Lower lobe of right lung (tissue), 2 donors: ENCODE data around the gene SMIM43. TPM values are rescaled to one million over a fixed set of nuclear protein-coding genes. Genes with fewer than 3 reads are reported as not detected.

Experiments
- ATAC-seq, 2 donors: fragments of 200-7000 bp; cut with Tn5 transposase; one replicate each; pipeline ENCODE4 v1.9.1; 2020 to 2022; ENCODE audit warnings: mild to moderate bottlenecking in 2 of 2, moderate library complexity in 2 of 2
- DNase-seq: peaks from one replicate; pipeline ENCODE4 v3.0.0-alpha.2; 2020
- H3K27ac ChIP-seq: fragments of 200-600 bp; one replicate; pipeline ENCODE4 v1.8.0; 2022
- H3K27me3 ChIP-seq: fragments of 200-600 bp; one replicate; pipeline ENCODE4 v1.8.0; 2022; ENCODE audit warnings: low read depth
- H3K36me3 ChIP-seq: fragments of 200-600 bp; one replicate; pipeline ENCODE4 v1.8.0; 2022; ENCODE audit warnings: mild to moderate bottlenecking
- H3K4me1 ChIP-seq: fragments of 200-600 bp; one replicate; pipeline ENCODE4 v1.8.0; 2022
- H3K4me3 ChIP-seq: fragments of 200-600 bp; one replicate; pipeline ENCODE4 v1.8.0; 2022; ENCODE audit warnings: mild to moderate bottlenecking
- H3K9me3 ChIP-seq: fragments of 200-600 bp; one replicate; pipeline ENCODE4 v1.8.0; 2022
- intact Hi-C: fragments of 100-400 bp; cut with DNase I; formaldehyde crosslinking; loops from one replicate; pipeline ENCODE4 v1.11.0; 2022
- long read RNA-seq: library from polyadenylated mRNA; unstranded; transcript quantifications from one replicate; pipeline ENCODE4 v2.0.0, GENCODE V29; 2021
- total RNA-seq: library from RNA; stranded (reverse); fragmentation: NEBNext Ultra II Directional; extraction: Animal tissue kit (Norgen Biotek cat#: 25700); gene quantifications from one replicate; pipeline ENCODE4 v1.2.1, GENCODE V29; 2021
- TF ChIP-seq, protein P1 (sequence below): fragments of 200-600 bp; IDR thresholded peaks from one replicate; pipeline ENCODE4 v1.8.0; 2022; ENCODE audit warnings: antibody characterized with exemption, mild to moderate bottlenecking
- donor health status: DM: no; HTN: yes; CAD: no; lungs with severe emphysema.

SMIM43 gene
- 0.18 TPM for total RNA-seq
- long read RNA-seq: 0 reads

DNA sequence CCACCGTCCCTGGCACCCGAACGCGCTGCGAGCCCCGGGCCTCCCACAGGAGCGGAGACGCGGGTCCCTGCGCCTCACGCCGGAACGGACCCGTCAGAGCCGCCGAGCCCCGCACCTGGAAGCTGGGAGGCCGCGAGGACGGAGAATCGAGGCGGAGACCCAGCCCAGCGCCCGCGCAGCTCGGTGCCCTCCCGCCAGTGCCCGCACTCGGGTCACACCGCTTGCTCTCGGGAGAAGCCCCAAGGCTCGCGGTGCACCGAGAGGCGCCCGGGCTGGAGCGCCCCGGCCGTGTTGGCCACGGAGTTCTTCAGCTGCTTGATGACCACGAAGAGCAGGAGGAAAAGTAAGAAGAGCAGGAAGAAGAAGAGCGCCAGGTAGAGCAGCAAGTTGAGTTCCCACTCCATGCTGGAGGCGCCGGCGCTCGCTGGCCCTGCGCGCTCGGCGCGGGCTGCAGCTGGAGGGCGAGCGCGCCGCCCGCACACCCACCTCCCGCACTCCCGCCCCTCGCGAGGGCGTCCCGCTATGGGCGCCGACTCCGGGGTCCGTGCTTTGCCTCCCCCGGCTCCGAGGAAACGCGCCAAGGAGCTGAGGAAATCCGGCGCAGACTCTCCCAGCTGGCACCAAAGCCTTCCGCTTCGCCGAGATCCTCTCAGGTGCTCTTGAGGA, at the start of gene SMIM43:
Gene SMIM43 (minus strand): TSS at position 463 of the 666 bp plus-strand sequence. CDS start 59 bp downstream, at position 404.
- TF ChIP-seq, protein P1, sequence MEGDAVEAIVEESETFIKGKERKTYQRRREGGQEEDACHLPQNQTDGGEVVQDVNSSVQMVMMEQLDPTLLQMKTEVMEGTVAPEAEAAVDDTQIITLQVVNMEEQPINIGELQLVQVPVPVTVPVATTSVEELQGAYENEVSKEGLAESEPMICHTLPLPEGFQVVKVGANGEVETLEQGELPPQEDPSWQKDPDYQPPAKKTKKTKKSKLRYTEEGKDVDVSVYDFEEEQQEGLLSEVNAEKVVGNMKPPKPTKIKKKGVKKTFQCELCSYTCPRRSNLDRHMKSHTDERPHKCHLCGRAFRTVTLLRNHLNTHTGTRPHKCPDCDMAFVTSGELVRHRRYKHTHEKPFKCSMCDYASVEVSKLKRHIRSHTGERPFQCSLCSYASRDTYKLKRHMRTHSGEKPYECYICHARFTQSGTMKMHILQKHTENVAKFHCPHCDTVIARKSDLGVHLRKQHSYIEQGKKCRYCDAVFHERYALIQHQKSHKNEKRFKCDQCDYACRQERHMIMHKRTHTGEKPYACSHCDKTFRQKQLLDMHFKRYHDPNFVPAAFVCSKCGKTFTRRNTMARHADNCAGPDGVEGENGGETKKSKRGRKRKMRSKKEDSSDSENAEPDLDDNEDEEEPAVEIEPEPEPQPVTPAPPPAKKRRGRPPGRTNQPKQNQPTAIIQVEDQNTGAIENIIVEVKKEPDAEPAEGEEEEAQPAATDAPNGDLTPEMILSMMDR: no peak
- Histone ChIP-seq H3K27ac (no peak within 1 kb of the TSS), H3K36me3 (no peaks in the 10 kb centered on the region), H3K4me1 (peaks cover 5% of the 10 kb centered on the region), H3K9me3 (no peaks in the 10 kb centered on the region), H3K4me3 (peak within 1 kb of the TSS; percentile 47), H3K27me3 (peaks cover 24% of the 10 kb centered on the region)
- ATAC-seq: peak; percentile 52 to 74
- intact Hi-C loops: no loop called here
- DNase-seq: peak; percentile 48

DNA sequence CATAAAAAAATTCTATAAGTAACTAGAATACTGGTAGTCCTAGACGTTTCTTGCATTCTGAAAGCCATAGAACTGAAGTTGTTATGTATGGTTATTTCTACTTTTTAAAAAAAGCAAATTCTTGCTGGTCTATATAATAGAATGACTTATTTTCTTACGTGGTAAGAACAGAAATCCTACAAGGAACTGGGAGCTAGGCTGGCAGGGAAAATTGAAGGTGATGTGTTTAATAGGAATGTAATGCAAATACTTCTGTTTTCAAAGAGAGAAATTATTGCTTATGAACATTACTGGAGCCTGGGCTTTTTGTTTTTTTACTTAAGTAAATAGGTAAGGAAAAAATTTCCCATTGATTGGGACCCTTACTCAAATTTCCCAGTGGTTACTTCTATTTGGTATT, 49.8 kb upstream of the SMIM43 start:
- Histone ChIP-seq H3K4me3 (no peak overlapping the region), H3K36me3 (peaks cover 88% of the 10 kb centered on the region), H3K9me3 (no peaks in the 10 kb centered on the region), H3K27ac (no peak overlapping the region), H3K4me1 (no peaks in the 10 kb centered on the region), H3K27me3 (no peaks in the 10 kb centered on the region)
- DNase-seq (no peak), ATAC-seq (no peak)
- intact Hi-C loops: no loop called here
- TF ChIP-seq, protein P1: no peak

DNA sequence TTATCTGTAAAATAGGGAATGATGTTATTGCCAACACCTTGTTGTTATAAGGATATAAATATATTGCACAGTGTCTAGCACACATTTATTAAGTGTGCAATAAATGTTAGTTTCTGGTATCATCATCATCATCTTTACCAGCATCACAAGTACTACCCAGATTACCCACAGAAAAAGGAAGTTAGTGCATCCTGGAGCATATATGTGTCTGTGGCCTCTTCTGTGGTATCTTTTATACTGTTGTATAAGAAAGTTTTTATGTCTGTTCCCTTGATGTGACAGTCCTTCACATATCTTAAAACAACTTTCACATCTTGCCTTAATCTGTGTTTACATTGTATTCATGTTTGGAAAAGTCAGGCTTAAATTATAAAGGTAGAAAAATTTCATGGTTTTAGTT, 46.2 kb upstream of the SMIM43 start:
- intact Hi-C loops: no loop called here
- Histone ChIP-seq H3K9me3 (no peaks in the 10 kb centered on the region), H3K36me3 (peaks cover 100% of the 10 kb centered on the region), H3K4me1 (no peaks in the 10 kb centered on the region), H3K27me3 (no peaks in the 10 kb centered on the region), H3K27ac (no peak overlapping the region), H3K4me3 (no peak overlapping the region)
- ATAC-seq: no peak
- TF ChIP-seq, protein P1: no peak
- no peak for DNase-seq

DNA sequence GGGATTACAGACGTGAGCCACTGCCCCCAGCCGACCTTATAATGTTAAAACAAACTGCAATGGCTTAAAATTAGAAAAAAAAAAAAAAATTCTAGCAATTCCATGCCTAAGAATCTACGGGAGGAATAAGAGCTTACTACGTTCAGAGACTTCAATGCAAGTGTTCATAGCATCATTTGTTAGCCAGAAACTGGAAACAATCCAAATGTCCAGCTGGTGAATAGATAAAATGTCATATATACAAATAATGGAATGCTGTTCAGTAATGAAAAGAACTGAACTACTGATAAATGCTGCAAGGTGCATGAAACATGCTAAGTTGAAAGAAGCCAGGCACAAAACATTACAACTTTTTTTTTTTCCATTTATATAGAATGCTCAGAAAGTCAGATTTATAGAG, 41.4 kb upstream of the SMIM43 start:
- TF ChIP-seq, protein P1: no peak
- DNase-seq: no peak
- no peaks in the 10 kb centered on the region for H3K9me3 ChIP-seq
- no peak overlapping the region for H3K27ac ChIP-seq
- H3K36me3 ChIP-seq: peaks cover 89% of the 10 kb centered on the region
- no peaks in the 10 kb centered on the region for H3K27me3 ChIP-seq
- intact Hi-C loops: no loop called here
- H3K4me3 ChIP-seq: no peak overlapping the region
- H3K4me1 ChIP-seq: peaks cover 11% of the 10 kb centered on the region
- ATAC-seq: no peak

DNA sequence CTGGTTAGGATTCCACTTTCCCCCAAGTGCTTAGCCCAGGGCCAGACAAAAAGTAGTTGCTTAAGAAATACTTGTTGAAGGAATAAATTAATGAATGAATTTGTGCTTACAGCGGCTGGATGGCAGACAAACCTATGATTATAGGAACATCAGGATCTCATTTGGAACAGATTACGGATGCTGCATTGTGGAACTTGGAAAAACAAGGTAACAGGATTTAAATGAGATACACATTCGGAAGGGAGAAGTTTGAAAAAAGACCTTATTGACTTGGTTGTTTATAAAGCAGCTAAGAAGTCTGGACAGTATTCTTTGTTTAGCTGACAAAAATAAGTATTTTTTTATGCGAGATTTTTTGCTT, 36.7 kb upstream of the SMIM43 start:
- no peaks in the 10 kb centered on the region for H3K27me3 ChIP-seq
- peaks cover 42% of the 10 kb centered on the region for H3K36me3 ChIP-seq
- ATAC-seq (no peak), DNase-seq (no peak)
- H3K4me3 ChIP-seq: peak overlapping the region; percentile 82
- no peaks in the 10 kb centered on the region for H3K9me3 ChIP-seq
- intact Hi-C loops: no loop called here
- peak overlapping the region; percentile 90 for H3K27ac ChIP-seq
- TF ChIP-seq, protein P1: no peak
- peaks cover 18% of the 10 kb centered on the region for H3K4me1 ChIP-seq
